ENCODE measurements around the gene GRIN2C.

GRIN2C gene

GRCh38 chr17:74810699-74811485 is 48.8 kb downstream of the GRIN2C start:
- ATAC-seq, result no peak

GRCh38 chr17:74808714-74809430 is 50.8 kb downstream of the GRIN2C start:
- TF ChIP-seq ZC3H10 (CRISPR knock-in tag; IDR thresholded peaks at IDR 0.05), result no peak
- no peak for TF ChIP-seq BACH2 (CRISPR knock-in tag; IDR thresholded peaks at IDR 0.05; ENCODE audit: borderline replicate concordance)
- no peak for TF ChIP-seq TSHZ2 (CRISPR knock-in tag; IDR thresholded peaks at IDR 0.05)
- no peak for TF ChIP-seq TCF4 (CRISPR knock-in tag; IDR thresholded peaks at IDR 0.05; ENCODE audit: borderline replicate concordance)
- ATAC-seq, result no peak

More at GRCh38 chr17:74810699-74811485, 48.8 kb downstream of the GRIN2C start:
- TF ChIP-seq TCF4 (CRISPR knock-in tag; IDR thresholded peaks at IDR 0.05; ENCODE audit: borderline replicate concordance) (no peak), POU6F1 (CRISPR knock-in tag; IDR thresholded peaks at IDR 0.05; ENCODE audit: borderline replicate concordance, low read depth) (no peak), PPARA (CRISPR knock-in tag; IDR thresholded peaks at IDR 0.05; ENCODE audit: borderline replicate concordance) (no peak), ZNF8 (CRISPR knock-in tag; IDR thresholded peaks at IDR 0.05) (no peak), ZNF565 (CRISPR knock-in tag; conservative IDR thresholded peaks at IDR 0.05; ENCODE audit: low read depth) (no peak), ISL1 (CRISPR knock-in tag; IDR thresholded peaks at IDR 0.05) (no peak), ZFP3 (CRISPR knock-in tag; IDR thresholded peaks at IDR 0.05) (no peak), TOX (CRISPR knock-in tag; IDR thresholded peaks at IDR 0.05; ENCODE audit: borderline replicate concordance) (no peak), TSHZ2 (CRISPR knock-in tag; IDR thresholded peaks at IDR 0.05) (no peak), ZFP30 (CRISPR knock-in tag; IDR thresholded peaks at IDR 0.05) (no peak), PATZ1 (CRISPR knock-in tag; IDR thresholded peaks at IDR 0.05; ENCODE audit: borderline replicate concordance) (no peak), ZNF70 (CRISPR knock-in tag; IDR thresholded peaks at IDR 0.05) (no peak), CSRNP3 (CRISPR knock-in tag; IDR thresholded peaks at IDR 0.05) (no peak), SNAI2 (CRISPR knock-in tag; IDR thresholded peaks at IDR 0.05) (no peak), CSDC2 (CRISPR knock-in tag; IDR thresholded peaks at IDR 0.05) (no peak)

- ATAC-seq, result peak; percentile 38
- TF ChIP-seq GLIS3 (CRISPR knock-in tag; IDR thresholded peaks at IDR 0.05) (no peak), CSDC2 (CRISPR knock-in tag; IDR thresholded peaks at IDR 0.05) (no peak), ARNTL (CRISPR knock-in tag; IDR thresholded peaks at IDR 0.05; ENCODE audit: borderline replicate concordance, low read depth) (no peak), CREB5 (CRISPR knock-in tag; IDR thresholded peaks at IDR 0.05; ENCODE audit: low read depth) (no peak), TSHZ2 (CRISPR knock-in tag; IDR thresholded peaks at IDR 0.05) (no peak), SNAI2 (CRISPR knock-in tag; IDR thresholded peaks at IDR 0.05) (no peak), PPARA (CRISPR knock-in tag; IDR thresholded peaks at IDR 0.05; ENCODE audit: borderline replicate concordance) (no peak), BACH2 (CRISPR knock-in tag; IDR thresholded peaks at IDR 0.05; ENCODE audit: borderline replicate concordance) (no peak)
These were observed 51.8 kb downstream of the GRIN2C start for GRCh38 chr17:74807925-74808324.
